ENCODE measurements around the gene GXYLT2.
"Not testable (repeated sequence)": the region's sequence is repeated elsewhere in the genome, so short reads cannot be mapped to it uniquely, and the experiment has no call there.

Gene GXYLT2

DNA sequence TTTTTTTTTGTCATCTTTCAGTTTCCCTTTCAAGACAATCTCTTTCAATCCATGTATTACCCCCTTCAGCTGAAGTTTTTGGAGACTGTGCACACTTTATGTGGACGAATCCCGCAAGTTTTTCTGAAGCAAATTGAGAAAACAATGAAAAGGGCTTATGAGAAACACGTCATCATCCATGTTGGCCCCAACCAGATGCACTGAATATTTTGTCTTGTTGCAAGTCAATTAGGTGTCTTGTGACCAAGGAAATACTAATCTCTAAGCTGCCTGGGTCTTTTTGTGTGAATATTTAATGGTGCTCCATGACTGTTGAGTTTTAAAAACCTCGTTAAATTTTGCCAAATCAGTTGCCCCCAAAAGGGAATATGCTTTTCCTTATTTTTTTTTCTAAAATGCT, 87.1 kb downstream of the GXYLT2 start:
- no peak for DNase-seq (ENCODE audit: low read depth)

DNA sequence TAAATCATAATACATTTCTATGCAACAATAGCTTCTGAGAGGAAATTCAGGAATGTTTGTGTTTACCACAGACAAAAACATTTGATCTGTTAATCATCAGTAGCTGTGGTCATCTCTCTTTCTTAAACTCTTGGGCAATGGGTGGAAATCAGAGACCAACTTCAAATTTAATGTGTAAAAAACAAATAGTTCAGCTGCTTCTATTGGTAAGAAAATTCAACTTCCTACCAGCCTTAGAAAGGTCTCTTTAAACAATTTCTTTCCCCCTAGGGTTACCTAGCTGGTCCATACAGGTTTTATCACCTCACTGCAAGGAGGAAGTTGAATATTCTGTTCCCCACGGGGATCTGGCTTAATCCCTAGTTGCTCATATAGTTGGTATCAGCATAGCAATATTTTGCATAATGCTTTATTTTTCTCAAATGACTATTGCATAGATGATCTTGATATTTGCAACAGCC, 88.5 kb downstream of the GXYLT2 start:
- DNase-seq (ENCODE audit: low read depth) = no peak

DNA sequence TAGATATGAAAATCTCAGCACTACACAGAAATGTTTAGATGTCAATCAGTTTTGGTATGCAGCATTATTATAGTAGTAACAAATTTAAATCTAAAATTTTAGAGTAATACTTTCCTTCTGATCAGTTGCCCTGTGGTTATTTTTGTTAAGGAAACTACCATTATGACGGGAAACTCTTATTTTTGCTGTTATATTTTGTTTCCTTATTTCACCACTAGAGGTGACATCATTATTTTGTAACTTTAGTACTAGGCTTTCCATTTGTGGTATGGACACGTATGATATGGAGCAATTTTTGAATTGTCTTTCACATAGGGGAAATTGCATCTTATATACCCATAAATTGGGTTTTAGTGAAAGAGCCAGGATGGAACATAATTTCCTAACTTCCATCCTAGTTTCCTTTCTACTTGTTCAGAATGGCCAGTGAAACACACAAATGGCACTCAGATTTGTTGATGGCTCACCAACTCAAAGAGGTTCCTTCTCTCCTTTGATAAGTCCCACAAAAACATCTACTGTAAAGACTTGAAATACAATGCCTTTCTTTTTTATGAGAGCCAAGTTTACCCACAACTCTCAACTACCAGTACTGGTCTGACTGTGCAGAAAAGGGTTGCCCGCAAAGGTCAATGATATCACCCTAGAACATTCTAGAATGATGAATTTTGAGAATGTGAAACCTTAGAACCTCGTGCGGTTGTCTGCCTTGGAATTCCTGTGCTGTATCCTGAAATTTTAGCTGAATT, 89.4 kb downstream of the GXYLT2 start:
- no peak for DNase-seq (ENCODE audit: low read depth)

DNA sequence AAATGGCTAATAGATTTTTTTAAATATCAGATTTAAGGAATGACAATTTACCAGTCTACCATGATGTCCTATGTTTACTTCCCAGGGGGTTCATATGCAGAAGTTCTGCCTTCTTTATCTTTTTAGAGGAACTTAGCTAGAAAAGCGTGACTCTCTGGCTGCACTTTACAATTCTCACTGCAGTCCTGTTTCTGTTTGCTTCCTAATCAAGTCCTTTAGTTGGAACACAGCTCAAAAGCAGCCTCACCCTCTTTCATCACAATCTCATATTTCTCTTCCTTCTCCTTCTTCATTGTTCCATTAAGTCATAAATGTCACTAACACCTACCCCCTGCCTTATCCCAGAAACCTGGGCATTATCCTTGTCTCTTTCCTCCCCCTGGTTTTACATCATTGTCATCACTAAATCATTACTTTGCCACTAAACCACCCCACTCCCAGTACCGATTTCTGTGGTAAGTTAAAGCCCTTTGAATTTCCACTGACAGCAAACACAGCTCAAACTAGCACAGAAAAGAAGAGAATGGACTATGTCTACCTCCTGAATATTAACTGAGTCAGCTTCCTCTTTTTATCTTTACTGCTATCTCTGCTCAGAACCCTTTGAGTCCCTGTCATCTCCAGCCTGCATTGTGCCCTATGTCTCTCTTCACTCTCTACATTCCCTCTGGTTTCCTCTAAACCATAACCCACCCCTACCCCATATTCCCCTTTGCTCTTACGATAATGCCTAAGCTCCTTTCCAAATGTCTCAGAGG, 94.9 kb downstream of the GXYLT2 start:
- DNase-seq (ENCODE audit: low read depth) = no peak

DNA sequence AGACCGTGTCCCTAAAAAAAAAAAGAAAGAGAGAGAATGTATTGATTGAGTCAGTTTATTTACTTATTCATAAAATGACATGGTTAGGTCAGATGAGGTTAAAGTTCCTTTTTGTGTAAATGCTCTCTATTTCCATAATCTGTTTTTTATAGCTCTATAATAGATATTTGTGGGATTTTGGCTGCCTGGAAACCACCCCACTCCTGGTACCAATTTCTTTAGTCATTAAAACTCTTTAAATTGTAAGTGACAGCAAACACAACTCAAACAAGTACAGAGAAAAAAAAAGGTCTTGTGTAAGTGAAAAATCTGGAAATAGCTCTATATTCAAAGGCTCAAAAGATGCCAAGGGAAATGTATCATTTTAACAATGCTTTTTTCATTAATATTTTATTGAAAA, 97.7 kb downstream of the GXYLT2 start:
- no peak for DNase-seq (ENCODE audit: low read depth)

- no peak for DNase-seq (ENCODE audit: low read depth)
Observed at GRCh38 chr3:72990701-72991395, 103.0 kb downstream of the GXYLT2 start.

GRCh38 chr3:72991522-72991921, 103.7 kb downstream of the GXYLT2 start:
- DNase-seq (ENCODE audit: low read depth) = no peak

- no peak for DNase-seq (ENCODE audit: low read depth)
Observed at GRCh38 chr3:72993391-72993790, 105.5 kb downstream of the GXYLT2 start.

GRCh38 chr3:72995337-72995736, 107.5 kb downstream of the GXYLT2 start:
- no peak for DNase-seq (ENCODE audit: low read depth)

- no peak for DNase-seq (ENCODE audit: low read depth)
Observed at GRCh38 chr3:72996121-72996472, 108.3 kb downstream of the GXYLT2 start.

- peak; percentile 81 for DNase-seq (ENCODE audit: low read depth)
Observed at GRCh38 chr3:72996473-72997333, 108.9 kb downstream of the GXYLT2 start, which contains the start of gene PPP4R2. PPP4R2 (plus strand) TSS chr3:72996811; CDS start chr3:72997038, 227 bp downstream.

GRCh38 chr3:72997421-72997961, 109.6 kb downstream of the GXYLT2 start:
- no peak for DNase-seq (ENCODE audit: low read depth)

DNA sequence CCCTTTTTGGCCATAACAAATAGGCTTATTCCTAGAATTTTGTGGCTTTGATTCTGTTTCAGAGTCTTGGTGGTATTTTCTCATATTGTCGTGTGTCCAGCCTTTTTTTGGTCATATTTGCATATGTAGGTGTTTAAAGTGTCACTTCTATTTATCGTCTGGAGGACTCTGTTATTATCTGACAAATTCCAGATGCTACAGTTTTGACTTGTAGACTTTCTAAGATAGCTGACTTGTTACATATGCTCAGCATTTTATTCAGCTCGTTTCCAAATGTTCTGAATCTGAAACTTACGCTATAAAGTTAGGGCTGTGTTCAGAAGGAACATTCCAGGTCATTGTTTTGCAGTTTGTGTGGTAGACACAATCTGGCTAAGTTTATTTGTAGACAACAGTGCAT, 110.6 kb downstream of the GXYLT2 start:
- DNase-seq (ENCODE audit: low read depth) = no peak

GRCh38 chr3:72999951-73000350, 112.1 kb downstream of the GXYLT2 start:
- no peak for DNase-seq (ENCODE audit: low read depth)

GRCh38 chr3:73003050-73003449, 115.2 kb downstream of the GXYLT2 start:
- not testable (repeated sequence) for DNase-seq (ENCODE audit: low read depth)

- no peak for DNase-seq (ENCODE audit: low read depth)
Observed at GRCh38 chr3:73004316-73004715, 116.5 kb downstream of the GXYLT2 start.

DNA sequence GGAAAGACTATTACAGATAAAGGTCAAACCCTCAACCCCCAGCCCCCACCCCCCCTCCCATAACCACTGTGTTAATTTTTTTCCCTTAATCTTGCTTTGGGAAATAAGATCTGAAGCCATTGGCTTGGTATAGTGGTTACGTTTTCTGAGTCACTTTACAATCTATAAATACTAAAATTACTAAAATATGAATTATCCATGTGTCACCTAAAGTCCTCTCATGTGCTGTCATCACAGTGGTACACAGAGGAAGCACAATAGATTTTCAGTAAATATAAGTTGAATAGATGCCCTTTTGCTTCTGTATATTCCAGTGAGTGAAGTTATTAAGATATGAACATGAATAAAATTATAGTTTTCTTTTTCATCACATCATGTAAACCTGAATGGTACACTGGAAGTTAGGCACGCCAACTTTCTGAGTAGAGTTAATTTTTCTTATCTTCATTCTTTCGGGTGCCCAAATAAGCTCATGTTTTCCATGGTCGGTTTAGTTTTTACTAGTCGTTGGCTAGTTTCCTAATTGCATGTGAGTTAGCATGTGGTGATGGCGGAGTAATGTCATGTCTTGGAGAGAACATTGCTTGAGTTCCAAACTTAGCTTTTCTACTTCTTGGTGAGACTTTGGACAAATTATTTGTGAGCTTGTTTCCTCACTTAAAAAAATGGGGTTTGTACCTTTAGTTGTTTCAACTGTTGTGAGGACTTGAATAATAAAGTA, 120.3 kb downstream of the GXYLT2 start:
- no peak for DNase-seq (ENCODE audit: low read depth)

DNA sequence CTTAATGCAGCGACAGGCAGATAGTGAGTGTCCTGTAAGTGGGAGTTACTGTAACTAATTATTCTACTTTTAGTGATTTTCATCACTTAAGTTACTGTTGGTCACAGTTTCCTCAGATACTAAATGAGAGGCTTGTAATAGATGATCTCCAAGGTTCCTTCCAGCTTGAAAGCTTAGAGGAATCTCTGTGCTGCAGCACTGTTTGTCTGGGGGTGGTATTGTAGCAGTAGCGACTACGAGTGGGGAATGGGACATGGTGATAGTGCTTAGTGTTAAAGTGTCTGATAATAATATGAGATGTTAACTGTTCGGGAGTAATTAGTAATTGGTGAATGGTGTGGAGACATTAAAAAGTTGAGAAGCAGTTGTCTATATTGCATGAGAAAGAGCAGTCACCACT, 121.2 kb downstream of the GXYLT2 start:
- no peak for DNase-seq (ENCODE audit: low read depth)

DNA sequence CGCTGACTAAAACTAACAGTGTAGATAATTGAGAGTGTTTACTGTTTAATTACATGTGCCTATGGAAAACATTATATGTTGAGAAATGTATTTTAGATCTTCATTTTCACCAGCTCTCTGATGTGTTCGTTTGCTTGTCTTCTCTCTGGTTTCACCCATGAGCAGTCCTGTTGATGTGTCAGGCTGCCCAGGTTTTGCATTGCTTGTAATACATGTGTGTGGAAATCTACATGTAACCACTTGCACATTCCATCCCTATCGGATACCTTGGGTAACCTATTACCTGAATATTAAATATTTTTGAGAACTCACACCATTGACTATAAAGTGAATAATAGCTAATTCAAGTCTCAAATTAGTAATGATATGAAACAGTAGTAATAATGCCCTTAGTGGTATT, 121.9 kb downstream of the GXYLT2 start:
- no peak for DNase-seq (ENCODE audit: low read depth)

- DNase-seq (ENCODE audit: low read depth) = no peak
Observed at GRCh38 chr3:73010158-73010557, 122.3 kb downstream of the GXYLT2 start.

DNA sequence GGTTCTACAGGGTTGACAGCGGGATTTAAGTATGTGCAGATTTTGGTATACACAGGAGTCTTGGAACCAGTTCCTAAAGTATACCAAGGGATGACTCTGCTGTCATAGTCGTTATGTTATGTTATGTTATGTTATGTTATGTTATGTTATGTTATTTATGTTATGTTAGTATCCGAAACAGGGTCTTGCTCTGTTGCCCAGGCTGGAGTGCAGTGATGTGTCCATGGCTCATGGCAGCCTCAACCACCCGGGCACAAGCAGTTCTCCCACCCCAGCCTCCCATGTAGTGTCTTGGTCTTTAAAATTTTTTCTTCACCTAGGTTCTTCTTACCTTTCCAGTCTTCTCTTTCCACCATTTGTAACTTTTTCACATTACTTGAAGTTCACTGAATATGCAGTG, 130.5 kb downstream of the GXYLT2 start:
- DNase-seq (ENCODE audit: low read depth) = no peak

Data from stimulated activated CD8-positive, alpha-beta memory T cell treated with anti-CD3 and anti-CD28 coated beads, Interleukin-4, amount 100 ng/mL, for 24 hours (primary cell).